ENCODE results near the gene KRTAP10-8. TPM values are rescaled to one million over a fixed set of nuclear protein-coding genes. Genes with fewer than 3 reads are reported as not detected.
"Not testable (repeated sequence)": the region's sequence is repeated elsewhere in the genome, so short reads cannot be mapped to it uniquely, and the experiment has no call there.

KRTAP10-8 gene
- total and polyA plus RNA-seq, 7 experiments from 2014 or later, result not detected

GRCh38 chr21:44640761-44641160, 28.9 kb downstream of the KRTAP10-8 start:
- Histone ChIP-seq H3K27me3 (ENCODE audit: control insufficient read depth in 2 of 2, insufficient read depth in 2 of 2, low read length in 2 of 2) (no peaks in the 10 kb centered on the region), H3K9me3 (ENCODE audit: control insufficient read depth in 2 of 3, low read length in 3 of 3) (peaks cover 0 to 23% (median 9%) of the 10 kb centered on the region in 3 experiments), H3K4me1 (ENCODE audit: control insufficient read depth in 2 of 2, insufficient read depth in 2 of 2, low read length in 2 of 2) (no peaks in the 10 kb centered on the region), H3K27ac (ENCODE audit: low read depth, low read length) (no peak overlapping the region), H3K36me3 (ENCODE audit: control insufficient read depth in 2 of 3, insufficient read depth in 3 of 3, low read length in 3 of 3) (no peaks in the 10 kb centered on the region), H3K4me3 (ENCODE audit: low read length) (no peak overlapping the region)
- ChIA-PET CTCF (no interaction called here), POLR2A (no interaction called here)
- Mint-ChIP-seq H3K36me3 (peaks cover 10 to 28% (median 15%) of the 10 kb centered on the region in 5 donors), H3K4me1 (peaks cover 0 to 6% (median 1%) of the 10 kb centered on the region in 7 donors), H3K27me3 (peaks cover 0 to 14% (median 8%) of the 10 kb centered on the region in 5 donors), H3K9me3 (peaks cover 10 to 49% (median 31%) of the 10 kb centered on the region in 11 donors), H3K4me3 (no peak overlapping the region), H3K27ac (peak overlapping the region in 1 of 9 donors; percentile 62)
- no peak for ATAC-seq
- intact Hi-C loops (cut with micrococcal nuclease), result no loop called here
- DNase-seq, result no peak

- Histone ChIP-seq H3K27me3 (ENCODE audit: control insufficient read depth in 2 of 2, insufficient read depth in 2 of 2, low read length in 2 of 2) (no peaks in the 10 kb centered on the region), H3K4me3 (ENCODE audit: low read length) (no peak overlapping the region), H3K9me3 (ENCODE audit: control insufficient read depth in 2 of 3, low read length in 3 of 3) (peaks cover 0 to 23% (median 9%) of the 10 kb centered on the region in 3 experiments), H3K27ac (ENCODE audit: low read depth, low read length) (no peak overlapping the region), H3K4me1 (ENCODE audit: control insufficient read depth in 2 of 2, insufficient read depth in 2 of 2, low read length in 2 of 2) (no peaks in the 10 kb centered on the region), H3K36me3 (ENCODE audit: control insufficient read depth in 2 of 3, insufficient read depth in 3 of 3, low read length in 3 of 3) (no peaks in the 10 kb centered on the region)
- H3K9me3 Mint-ChIP-seq, result peaks cover 10 to 51% (median 31%) of the 10 kb centered on the region in 11 donors
- H3K4me1 Mint-ChIP-seq, result peaks cover 0 to 10% (median 7%) of the 10 kb centered on the region in 7 donors
- no peak overlapping the region for H3K4me3 Mint-ChIP-seq
- intact Hi-C loops (cut with micrococcal nuclease), result no loop called here
- H3K27me3 Mint-ChIP-seq, result peaks cover 0 to 14% (median 5%) of the 10 kb centered on the region in 5 donors
- no peak overlapping the region for H3K27ac Mint-ChIP-seq
- ChIA-PET CTCF (no interaction called here), POLR2A (no interaction called here)
- peaks cover 10 to 28% (median 18%) of the 10 kb centered on the region in 5 donors for H3K36me3 Mint-ChIP-seq
- ATAC-seq, result no peak
- DNase-seq, result no peak
Measured at GRCh38 chr21:44643741-44644310, 31.9 kb downstream of the KRTAP10-8 start.

- ChIA-PET CTCF (no interaction called here), POLR2A (interaction anchor here (0.8 to 1.6 kb wide), 3 partner anchors 9 to 23 kb away, joined by 3 to 6 read pairs (median 4); partner anchors contain the start of gene KRTAP12-3)
- H3K4me1 ChIP-seq (ENCODE audit: control insufficient read depth in 2 of 2, insufficient read depth in 2 of 2, low read length in 2 of 2), result no peaks in the 10 kb centered on the region
- Mint-ChIP-seq H3K27ac (peak overlapping the region in 2 of 9 donors; percentile 16 to 45), H3K4me3 (no peak overlapping the region), H3K36me3 (peaks cover 10 to 28% (median 18%) of the 10 kb centered on the region in 5 donors), H3K9me3 (peaks cover 10 to 49% (median 31%) of the 10 kb centered on the region in 11 donors), H3K27me3 (peaks cover 0 to 12% (median 5%) of the 10 kb centered on the region in 5 donors), H3K4me1 (peaks cover 0 to 10% (median 7%) of the 10 kb centered on the region in 7 donors)
- intact Hi-C loops (cut with micrococcal nuclease), result no loop called here
- H3K36me3 ChIP-seq (ENCODE audit: control insufficient read depth in 2 of 3, insufficient read depth in 3 of 3, low read length in 3 of 3), result no peaks in the 10 kb centered on the region
- no peak overlapping the region for H3K27ac ChIP-seq (ENCODE audit: low read depth, low read length)
- H3K9me3 ChIP-seq (ENCODE audit: control insufficient read depth in 2 of 3, low read length in 3 of 3), result peaks cover 0 to 23% (median 9%) of the 10 kb centered on the region in 3 experiments
- H3K4me3 ChIP-seq (ENCODE audit: low read length), result no peak overlapping the region
- ATAC-seq (no peak), DNase-seq (no peak)
- H3K27me3 ChIP-seq (ENCODE audit: control insufficient read depth in 2 of 2, insufficient read depth in 2 of 2, low read length in 2 of 2), result no peaks in the 10 kb centered on the region
Measured at GRCh38 chr21:44644878-44645277, 33.0 kb downstream of the KRTAP10-8 start.

- intact Hi-C loops (cut with micrococcal nuclease); H3K27me3 ChIP-seq (ENCODE audit: control insufficient read depth in 2 of 2, insufficient read depth in 2 of 2, low read length in 2 of 2); H3K27ac ChIP-seq (ENCODE audit: low read depth, low read length); H3K4me3 Mint-ChIP-seq; H3K27me3 Mint-ChIP-seq; H3K4me1 ChIP-seq (ENCODE audit: control insufficient read depth in 2 of 2, insufficient read depth in 2 of 2, low read length in 2 of 2); ATAC-seq; H3K36me3 ChIP-seq (ENCODE audit: control insufficient read depth in 2 of 3, insufficient read depth in 3 of 3, low read length in 3 of 3); DNase-seq; H3K4me3 ChIP-seq (ENCODE audit: low read length): not testable (repeated sequence)
- Mint-ChIP-seq H3K36me3 (peaks cover 10 to 28% (median 11%) of the 10 kb centered on the region in 5 donors), H3K4me1 (peaks cover 0 to 10% (median 8%) of the 10 kb centered on the region in 7 donors), H3K9me3 (peaks cover 4 to 37% (median 27%) of the 10 kb centered on the region in 11 donors), H3K27ac (peak within 1 kb of the TSS in 2 of 9 donors; percentile 48 to 83)
- ChIA-PET POLR2A (interaction anchor here (0.9 kb wide), 1 partner anchor 11 kb away, joined by 3 read pairs; the partner anchor contains the start of gene KRTAP12-3), CTCF (interaction anchor here (1.0 to 1.1 kb wide), 2 partner anchors 9 to 136 kb away, joined by 3 read pairs; partner anchors contain the start of gene KRTAP10-10)
- peaks cover 0 to 15% (median 6%) of the 10 kb centered on the region in 3 experiments for H3K9me3 ChIP-seq (ENCODE audit: control insufficient read depth in 2 of 3, low read length in 3 of 3)
Measured at GRCh38 chr21:44646366-44647221, 34.7 kb downstream of the KRTAP10-8 start, which contains the start of gene KRTAP10-11. Gene KRTAP10-11, plus strand, starts transcription at chr21:44646414. Its CDS starts 45 bp downstream, at chr21:44646459.

- DNase-seq (no peak), ATAC-seq (no peak)
- H3K36me3 Mint-ChIP-seq, result peaks cover 8 to 24% (median 10%) of the 10 kb centered on the region in 5 donors
- CTCF ChIA-PET, result interaction anchor here (1.0 kb wide), 1 partner anchor 10 kb away, joined by 3 read pairs; the partner anchor contains the start of gene KRTAP10-10
- Histone ChIP-seq H3K27ac (ENCODE audit: low read depth, low read length) (no peak overlapping the region), H3K4me1 (ENCODE audit: control insufficient read depth in 2 of 2, insufficient read depth in 2 of 2, low read length in 2 of 2) (no peaks in the 10 kb centered on the region), H3K27me3 (ENCODE audit: control insufficient read depth in 2 of 2, insufficient read depth in 2 of 2, low read length in 2 of 2) (no peaks in the 10 kb centered on the region), H3K4me3 (ENCODE audit: low read length) (no peak overlapping the region), H3K36me3 (ENCODE audit: control insufficient read depth in 2 of 3, insufficient read depth in 3 of 3, low read length in 3 of 3) (no peaks in the 10 kb centered on the region), H3K9me3 (ENCODE audit: control insufficient read depth in 2 of 3, low read length in 3 of 3) (peaks cover 0 to 15% (median 6%) of the 10 kb centered on the region in 3 experiments)
- H3K4me3 Mint-ChIP-seq, result no peak overlapping the region
- H3K27me3 Mint-ChIP-seq, result peaks cover 0 to under 1% (median 0%) of the 10 kb centered on the region in 5 donors
- intact Hi-C loops (cut with micrococcal nuclease), result no loop called here
- POLR2A ChIA-PET, result interaction anchor here (0.9 kb wide), 1 partner anchor 11 kb away, joined by 3 read pairs; the partner anchor contains the start of gene KRTAP12-3
- H3K4me1 Mint-ChIP-seq, result peaks cover 0 to 10% (median 8%) of the 10 kb centered on the region in 7 donors
- peak overlapping the region in 2 of 9 donors; percentile 48 to 83 for H3K27ac Mint-ChIP-seq
- peaks cover 4 to 36% (median 25%) of the 10 kb centered on the region in 11 donors for H3K9me3 Mint-ChIP-seq
Measured at GRCh38 chr21:44647222-44647552, 35.3 kb downstream of the KRTAP10-8 start.

GRCh38 chr21:44648557-44649311, 36.9 kb downstream of the KRTAP10-8 start:
- ChIA-PET CTCF (no interaction called here), POLR2A (no interaction called here)
- no peak overlapping the region for H3K4me3 Mint-ChIP-seq
- intact Hi-C loops (cut with micrococcal nuclease), result no loop called here
- no peak overlapping the region for H3K4me3 ChIP-seq (ENCODE audit: low read length)
- no peaks in the 10 kb centered on the region for H3K36me3 ChIP-seq (ENCODE audit: control insufficient read depth in 2 of 3, insufficient read depth in 3 of 3, low read length in 3 of 3)
- DNase-seq (no peak), ATAC-seq (no peak)
- no peaks in the 10 kb centered on the region for H3K27me3 Mint-ChIP-seq
- H3K36me3 Mint-ChIP-seq, result peaks cover 10 to 15% (median 12%) of the 10 kb centered on the region in 5 donors
- peaks cover 3% of the 10 kb centered on the region in 2 donors for H3K4me1 ChIP-seq (ENCODE audit: control insufficient read depth in 2 of 2, insufficient read depth in 2 of 2, low read length in 2 of 2)
- no peak overlapping the region for H3K27ac ChIP-seq (ENCODE audit: low read depth, low read length)
- peaks cover 0 to 10% (median 6%) of the 10 kb centered on the region in 3 experiments for H3K9me3 ChIP-seq (ENCODE audit: control insufficient read depth in 2 of 3, low read length in 3 of 3)
- H3K27ac Mint-ChIP-seq, result no peak overlapping the region
- H3K4me1 Mint-ChIP-seq, result peaks cover 3 to 17% (median 14%) of the 10 kb centered on the region in 7 donors
- no peaks in the 10 kb centered on the region for H3K27me3 ChIP-seq (ENCODE audit: control insufficient read depth in 2 of 2, insufficient read depth in 2 of 2, low read length in 2 of 2)
- H3K9me3 Mint-ChIP-seq, result peaks cover 0 to 32% (median 17%) of the 10 kb centered on the region in 11 donors
